ENCODE measurements around the gene SH3GLB2. TPM values are rescaled to one million over a fixed set of nuclear protein-coding genes. Genes with fewer than 3 reads are reported as not detected.
"Not testable (repeated sequence)": the region's sequence is repeated elsewhere in the genome, so short reads cannot be mapped to it uniquely, and the experiment has no call there.

The SH3GLB2 gene
- total RNA-seq, 1 donor from 2014 or later = 76.1 TPM

DNA sequence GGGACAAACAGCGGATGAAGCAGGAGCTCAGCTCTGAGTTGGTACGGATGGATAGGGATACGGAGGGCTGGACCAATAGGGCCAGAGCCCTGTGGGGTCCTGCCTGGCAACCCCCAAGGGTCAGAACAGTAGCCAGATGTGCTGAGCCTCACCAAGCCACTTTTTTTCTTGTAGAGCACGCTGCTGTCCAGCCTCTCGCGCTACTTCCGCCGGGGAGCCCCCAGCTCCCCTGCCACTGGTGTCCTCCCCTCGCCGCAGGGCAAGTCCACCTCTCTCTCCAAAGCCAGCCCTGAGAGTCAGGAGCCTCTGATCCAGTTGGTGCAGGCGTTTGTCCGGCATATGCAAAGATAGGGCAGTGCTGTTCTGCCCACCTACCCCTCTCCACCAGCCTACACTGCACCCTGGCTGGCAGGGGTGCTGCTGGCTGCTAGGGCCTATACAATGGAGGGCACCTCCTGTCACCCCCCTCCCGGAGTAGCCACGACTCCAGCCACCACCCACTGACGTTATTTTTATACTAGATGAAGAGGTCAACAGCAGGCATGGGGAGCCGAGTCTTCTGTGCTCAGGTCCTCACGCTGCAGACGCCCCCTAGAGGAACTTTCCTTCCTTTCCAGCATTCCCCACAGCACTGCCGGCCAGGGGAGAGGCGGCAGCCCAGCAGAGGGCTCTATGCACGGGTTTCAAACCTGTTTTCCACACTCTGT is 21.6 kb downstream of the SH3GLB2 start:
- no peaks in the 10 kb centered on the region for H3K9me3 Mint-ChIP-seq
- H3K27me3 Mint-ChIP-seq (ENCODE audit: low read depth) = peaks cover 5% of the 10 kb centered on the region
- peak; percentile 65 for DNase-seq (ENCODE audit: low read depth, low spot score)
- H3K4me3 Mint-ChIP-seq = peak overlapping the region; percentile 86
- H3K27ac Mint-ChIP-seq (ENCODE audit: unreplicated experiment) = peak overlapping the region; percentile 8
- peaks cover 5% of the 10 kb centered on the region for H3K4me1 Mint-ChIP-seq
- peaks cover 15% of the 10 kb centered on the region for H3K36me3 Mint-ChIP-seq (ENCODE audit: low read depth)
- TF ChIP-seq, protein P1, sequence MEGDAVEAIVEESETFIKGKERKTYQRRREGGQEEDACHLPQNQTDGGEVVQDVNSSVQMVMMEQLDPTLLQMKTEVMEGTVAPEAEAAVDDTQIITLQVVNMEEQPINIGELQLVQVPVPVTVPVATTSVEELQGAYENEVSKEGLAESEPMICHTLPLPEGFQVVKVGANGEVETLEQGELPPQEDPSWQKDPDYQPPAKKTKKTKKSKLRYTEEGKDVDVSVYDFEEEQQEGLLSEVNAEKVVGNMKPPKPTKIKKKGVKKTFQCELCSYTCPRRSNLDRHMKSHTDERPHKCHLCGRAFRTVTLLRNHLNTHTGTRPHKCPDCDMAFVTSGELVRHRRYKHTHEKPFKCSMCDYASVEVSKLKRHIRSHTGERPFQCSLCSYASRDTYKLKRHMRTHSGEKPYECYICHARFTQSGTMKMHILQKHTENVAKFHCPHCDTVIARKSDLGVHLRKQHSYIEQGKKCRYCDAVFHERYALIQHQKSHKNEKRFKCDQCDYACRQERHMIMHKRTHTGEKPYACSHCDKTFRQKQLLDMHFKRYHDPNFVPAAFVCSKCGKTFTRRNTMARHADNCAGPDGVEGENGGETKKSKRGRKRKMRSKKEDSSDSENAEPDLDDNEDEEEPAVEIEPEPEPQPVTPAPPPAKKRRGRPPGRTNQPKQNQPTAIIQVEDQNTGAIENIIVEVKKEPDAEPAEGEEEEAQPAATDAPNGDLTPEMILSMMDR (conservative IDR thresholded peaks at IDR 0.05) = peak; percentile 87

DNA sequence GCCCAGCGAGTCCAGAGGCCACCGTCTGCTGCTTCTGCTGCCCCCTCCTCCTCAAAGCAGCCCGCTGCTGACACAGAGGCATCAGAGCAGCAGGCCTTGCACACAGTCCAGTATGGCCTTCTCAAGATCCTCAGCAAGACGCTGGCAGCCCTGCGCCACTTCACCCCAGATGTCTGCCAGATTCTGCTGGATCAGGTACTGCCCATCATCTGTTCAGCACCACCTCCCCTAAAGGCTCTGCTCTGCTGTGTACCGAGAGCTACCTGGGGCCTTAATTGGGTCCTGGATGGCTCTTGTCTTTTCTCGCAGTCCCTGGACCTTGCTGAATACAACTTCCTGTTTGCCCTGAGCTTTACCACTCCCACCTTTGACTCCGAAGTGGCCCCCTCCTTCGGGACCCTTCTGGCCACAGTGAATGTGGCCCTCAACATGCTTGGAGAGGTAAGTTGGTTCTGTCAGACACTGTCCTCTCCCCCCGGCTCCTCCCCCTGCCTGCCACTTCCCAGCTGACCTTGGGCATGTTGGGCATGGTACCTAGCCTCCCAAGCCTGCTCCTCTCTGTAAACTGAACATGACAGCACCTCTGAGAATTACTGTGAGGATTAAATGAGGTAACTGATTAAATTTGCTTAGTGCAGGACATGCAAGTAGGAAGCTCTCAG is 22.7 kb downstream of the SH3GLB2 start:
- Mint-ChIP-seq H3K36me3 (ENCODE audit: low read depth) (peaks cover 21% of the 10 kb centered on the region), H3K4me3 (peak overlapping the region; percentile 49), H3K27ac (ENCODE audit: unreplicated experiment) (no peak overlapping the region), H3K27me3 (ENCODE audit: low read depth) (peaks cover 7% of the 10 kb centered on the region), H3K9me3 (no peaks in the 10 kb centered on the region), H3K4me1 (peaks cover 5% of the 10 kb centered on the region)
- TF ChIP-seq, protein P1 (conservative IDR thresholded peaks at IDR 0.05) = no peak
- no peak for DNase-seq (ENCODE audit: low read depth, low spot score)

DNA sequence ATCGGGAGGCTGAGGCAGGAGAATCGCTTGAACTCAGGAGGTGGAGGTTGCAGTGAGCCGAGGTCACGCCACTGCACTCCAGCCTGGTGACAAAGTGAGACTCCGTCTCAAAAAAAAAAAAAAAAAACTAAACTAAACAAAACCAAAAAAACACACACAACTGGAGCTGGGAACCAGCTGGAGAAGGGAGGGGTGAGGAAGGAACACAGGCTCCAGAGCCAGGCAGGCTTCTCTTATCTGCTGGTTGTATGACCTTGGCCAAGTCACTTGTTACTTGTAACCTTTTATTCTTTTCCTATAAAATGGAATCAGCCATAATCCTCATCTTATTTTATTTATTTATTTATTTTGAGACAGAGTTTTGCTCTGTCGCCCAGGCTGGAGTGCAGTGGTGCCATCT is 24.0 kb downstream of the SH3GLB2 start:
- H3K9me3 Mint-ChIP-seq; H3K27ac Mint-ChIP-seq (ENCODE audit: unreplicated experiment); H3K4me3 Mint-ChIP-seq; H3K27me3 Mint-ChIP-seq (ENCODE audit: low read depth); DNase-seq (ENCODE audit: low read depth, low spot score); H3K4me1 Mint-ChIP-seq: not testable (repeated sequence)
- H3K36me3 Mint-ChIP-seq (ENCODE audit: low read depth) = peaks cover 28% of the 10 kb centered on the region

DNA sequence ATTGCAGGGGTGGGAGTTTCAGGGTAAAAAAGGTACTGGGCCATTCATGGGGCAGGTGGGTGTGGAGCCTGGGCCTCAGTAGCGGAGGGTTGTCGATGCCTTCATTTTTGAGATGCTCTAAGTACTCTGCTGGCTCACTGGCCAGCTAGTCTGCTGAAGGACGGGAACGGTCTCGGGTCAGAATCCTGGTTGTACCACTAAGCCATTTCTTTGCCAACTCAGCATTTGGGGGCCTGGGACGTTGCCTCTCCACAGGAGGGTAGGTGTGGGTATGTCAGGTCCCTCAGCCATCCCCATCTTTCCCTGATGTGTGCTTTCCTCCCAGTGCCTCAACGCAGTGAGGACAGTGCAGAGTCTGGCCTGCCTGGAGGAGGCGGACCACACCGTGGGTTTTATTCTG is 25.1 kb downstream of the SH3GLB2 start:
- no peaks in the 10 kb centered on the region for H3K9me3 Mint-ChIP-seq
- DNase-seq (ENCODE audit: low read depth, low spot score) = no peak
- H3K27ac Mint-ChIP-seq (ENCODE audit: unreplicated experiment) = no peak overlapping the region
- peaks cover 5% of the 10 kb centered on the region for H3K4me1 Mint-ChIP-seq
- H3K36me3 Mint-ChIP-seq (ENCODE audit: low read depth) = peaks cover 30% of the 10 kb centered on the region
- no peak overlapping the region for H3K4me3 Mint-ChIP-seq
- TF ChIP-seq, protein P1 (conservative IDR thresholded peaks at IDR 0.05) = no peak
- peaks cover 7% of the 10 kb centered on the region for H3K27me3 Mint-ChIP-seq (ENCODE audit: low read depth)

DNA sequence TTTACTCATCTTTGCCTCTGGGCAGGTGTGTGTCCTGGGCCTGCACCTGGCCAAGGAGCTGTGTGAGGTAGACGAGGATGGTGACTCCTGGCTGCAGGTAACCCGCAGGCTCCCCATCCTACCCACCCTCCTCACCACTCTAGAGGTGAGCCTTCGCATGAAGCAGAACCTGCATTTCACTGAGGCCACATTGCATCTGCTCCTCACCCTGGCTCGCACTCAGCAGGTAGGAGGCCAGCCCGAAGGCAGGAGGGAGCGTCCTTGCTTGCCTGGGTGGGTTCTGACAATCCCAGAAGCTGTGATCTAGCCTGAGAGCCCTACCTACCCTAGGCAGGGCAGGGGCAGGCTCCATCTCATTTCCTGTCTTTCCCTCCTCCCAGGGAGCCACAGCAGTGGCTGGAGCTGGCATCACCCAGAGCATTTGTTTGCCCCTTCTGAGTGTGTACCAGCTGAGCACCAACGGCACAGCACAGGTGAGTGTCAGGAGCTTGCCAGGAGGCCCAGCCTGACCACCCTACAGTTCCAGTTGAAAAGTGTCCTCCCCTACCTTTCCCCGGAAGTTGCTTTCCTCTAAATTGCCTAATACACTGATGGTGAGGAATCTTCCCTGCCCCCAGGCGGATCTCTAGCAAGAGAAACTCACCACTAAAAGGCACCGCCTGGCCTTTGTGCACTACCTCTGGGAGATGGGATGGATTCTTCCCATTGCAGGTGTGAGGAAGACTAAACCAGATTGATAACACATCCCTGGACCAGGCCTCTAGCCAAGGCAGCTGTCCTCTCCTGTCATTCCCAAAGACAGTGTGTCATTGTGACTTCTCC is 26.4 kb downstream of the SH3GLB2 start:
- peaks cover 34% of the 10 kb centered on the region for H3K36me3 Mint-ChIP-seq (ENCODE audit: low read depth)
- TF ChIP-seq, protein P1 (conservative IDR thresholded peaks at IDR 0.05) = no peak
- peaks cover 3% of the 10 kb centered on the region for H3K4me1 Mint-ChIP-seq
- DNase-seq (ENCODE audit: low read depth, low spot score) = no peak
- H3K4me3 Mint-ChIP-seq = peak overlapping the region; percentile 44
- H3K9me3 Mint-ChIP-seq = no peaks in the 10 kb centered on the region
- H3K27me3 Mint-ChIP-seq (ENCODE audit: low read depth) = peaks cover 5% of the 10 kb centered on the region
- H3K27ac Mint-ChIP-seq (ENCODE audit: unreplicated experiment) = peak overlapping the region; percentile 35

Data from neural crest cell (in vitro differentiated cells).